AG04449 (cell line): Measurements from ENCODE around the gene S100A8.

Experiments
- CTCF ChIA-PET: fragments of 350-600 bp; formaldehyde crosslinking; extraction: SDS; loops from one replicate; lab custom pipeline; 2021; ENCODE audit warnings: antibody characterized with exemption; lab: Yijun Ruan, JAX
- POLR2A ChIA-PET: fragments of 400-600, 350-600 bp; formaldehyde crosslinking; extraction: SDS; loops from one replicate; lab custom pipeline; 2020; ENCODE audit warnings: antibody characterized with exemption, inconsistent platforms; lab: Yijun Ruan, JAX
- DNase-seq: peaks from one replicate; pipeline ENCODE4 v3.0.0-alpha.2; 2010; ENCODE audit warnings: low read depth, low spot score
- H3K4me3 ChIP-seq: 2 replicates; pipeline ENCODE4 v1.5.1; 2011; ENCODE audit warnings: low read depth, mild to moderate bottlenecking, control low read depth, low read length
- CTCF ChIP-seq: IDR thresholded peaks from one replicate; pipeline ENCODE4 v1.5.1; 2011; ENCODE audit warnings: mild to moderate bottlenecking, moderate library complexity, low read length, control low read depth, inconsistent platforms; ENCODE audit not compliant: insufficient read depth; ENCODE audit errors: missing control alignments

S100A8 gene

GRCh38 chr1:153374071-153374470 lies 16.8 kb downstream of the S100A8 start:
- DNase-seq, result no peak
- ChIA-PET CTCF (interaction anchor here (2.4 kb wide), 1 partner anchor 21 kb away, joined by 16 read pairs; no protein-coding TSS in a partner anchor), POLR2A (no interaction called here)
- no peak for TF ChIP-seq CTCF
- no peak overlapping the region for H3K4me3 ChIP-seq

GRCh38 chr1:153372571-153372970 lies 18.3 kb downstream of the S100A8 start:
- CTCF ChIA-PET, result interaction anchor here (1.4 to 2.4 kb wide), 2 partner anchors 20 to 122 kb away, joined by 4 to 16 read pairs; no protein-coding TSS in a partner anchor

GRCh38 chr1:153371231-153371630 lies 19.6 kb downstream of the S100A8 start:
- POLR2A ChIA-PET, result no interaction called here
- no peak for DNase-seq
- no peak overlapping the region for H3K4me3 ChIP-seq
- no peak for TF ChIP-seq CTCF
- CTCF ChIA-PET, result no interaction called here

More at GRCh38 chr1:153372571-153372970, 18.3 kb downstream of the S100A8 start:
- no peak overlapping the region for H3K4me3 ChIP-seq
- no peak for DNase-seq
- POLR2A ChIA-PET, result no interaction called here
- TF ChIP-seq CTCF, result no peak

- ChIA-PET POLR2A (no interaction called here), CTCF (no interaction called here)
- DNase-seq, result no peak
- no peak for TF ChIP-seq CTCF
- H3K4me3 ChIP-seq, result no peak overlapping the region
These were observed 20.7 kb downstream of the S100A8 start for GRCh38 chr1:153370146-153370545.

- ChIA-PET POLR2A (no interaction called here), CTCF (interaction anchor here (1.4 kb wide), 1 partner anchor 16 kb away, joined by 3 read pairs; no protein-coding TSS in a partner anchor)
- no peak for TF ChIP-seq CTCF
- no peak for DNase-seq
- no peak overlapping the region for H3K4me3 ChIP-seq
These were observed 22.4 kb downstream of the S100A8 start for GRCh38 chr1:153368495-153368894.

GRCh38 chr1:153367090-153367489 lies 23.8 kb downstream of the S100A8 start:
- DNase-seq, result no peak
- ChIA-PET POLR2A (no interaction called here), CTCF (interaction anchor here (1.7 kb wide), 1 partner anchor 10 kb away, joined by 4 read pairs; the partner anchor contains the start of gene S100A9)
- no peak overlapping the region for H3K4me3 ChIP-seq
- TF ChIP-seq CTCF, result no peak
